NCI-H2171 treated with DMSO at 0.1 percent for 48 hours (cell line): ENCODE data around the gene ANTXRL.
"Not testable (repeated sequence)": the region's sequence is repeated elsewhere in the genome, so short reads cannot be mapped to it uniquely, and the experiment has no call there.

Source experiments
- DNase-seq: peaks from one replicate; lab custom pipeline; 2025; lab: John Stamatoyannopoulos, UW

The ANTXRL gene

DNA sequence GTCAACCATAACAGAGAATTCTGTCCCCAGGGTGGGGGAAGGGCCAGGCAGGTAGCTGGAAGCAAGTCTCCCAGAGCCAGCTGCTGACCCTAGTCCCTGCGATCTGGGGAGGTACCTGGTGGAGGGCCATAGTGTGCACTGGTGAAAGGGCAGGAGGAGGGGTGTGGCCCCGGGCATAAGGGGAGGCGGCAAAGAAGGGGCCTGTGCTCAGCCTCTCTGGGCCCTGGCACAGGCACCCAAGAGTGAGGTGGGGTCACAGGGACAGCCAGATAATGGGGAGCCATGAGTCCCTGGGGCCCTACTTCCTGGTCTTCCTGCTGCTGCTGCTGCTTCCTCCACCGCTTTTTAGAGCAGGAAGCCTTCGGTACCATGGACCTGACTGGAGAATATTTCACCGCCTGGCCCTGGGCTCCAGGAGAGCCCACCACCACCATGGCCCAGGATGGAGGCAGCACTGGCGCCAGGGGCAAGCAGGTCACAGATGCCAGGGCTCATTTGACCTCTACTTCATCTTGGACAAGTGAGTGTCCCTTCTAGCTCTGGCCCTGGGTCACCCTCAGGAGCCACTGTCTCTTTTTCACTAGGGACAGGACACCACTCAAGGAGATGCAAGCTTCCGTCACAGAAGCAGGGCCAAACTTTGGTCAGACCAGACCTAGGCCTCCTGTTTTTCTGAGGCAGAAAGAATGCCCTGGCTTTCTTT lies at the start of gene ANTXRL:
Gene ANTXRL, plus strand, starts transcription at position 7 of the 703 bp plus-strand sequence. Its CDS starts 266 bp downstream, at position 273.
- DNase-seq = no peak

DNA sequence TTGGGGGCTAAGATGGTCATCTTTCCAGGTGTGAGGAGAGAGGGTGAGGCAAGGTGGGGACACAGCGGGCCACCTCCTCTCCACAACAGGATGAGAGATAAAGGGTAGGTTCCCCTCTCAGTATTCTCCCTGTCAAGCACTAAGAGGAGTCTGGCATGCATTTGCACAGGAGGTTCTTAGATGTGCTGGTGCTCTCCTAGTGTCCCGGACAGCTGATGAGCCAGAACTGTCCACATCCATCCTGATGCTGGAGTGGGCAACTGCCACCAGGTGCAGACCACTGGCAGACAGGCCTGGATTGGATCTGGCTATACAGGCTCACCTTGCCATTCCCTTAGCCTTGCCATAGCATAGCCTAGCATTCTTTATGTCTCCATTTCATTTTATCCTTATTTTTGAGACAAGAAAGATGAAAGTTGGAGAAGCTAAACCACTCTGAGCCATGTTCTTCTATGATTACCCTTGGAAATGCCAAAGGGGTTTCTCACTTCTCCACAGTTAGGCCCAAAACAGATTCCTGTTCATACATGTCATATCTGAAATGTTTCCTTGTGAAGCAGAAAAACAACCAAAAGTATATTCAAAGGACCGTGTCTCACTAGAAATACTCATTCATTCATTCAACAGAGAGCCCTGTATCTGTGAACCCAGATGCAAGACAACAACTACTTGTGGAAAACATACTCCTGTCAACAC lies 48.8 kb upstream of the ANTXRL start:
- no peak for DNase-seq

GRCh38 chr10:46239247-46239646 lies 47.5 kb upstream of the ANTXRL start:
- no peak for DNase-seq

GRCh38 chr10:46239993-46240683 lies 46.7 kb upstream of the ANTXRL start:
- DNase-seq = no peak

DNA sequence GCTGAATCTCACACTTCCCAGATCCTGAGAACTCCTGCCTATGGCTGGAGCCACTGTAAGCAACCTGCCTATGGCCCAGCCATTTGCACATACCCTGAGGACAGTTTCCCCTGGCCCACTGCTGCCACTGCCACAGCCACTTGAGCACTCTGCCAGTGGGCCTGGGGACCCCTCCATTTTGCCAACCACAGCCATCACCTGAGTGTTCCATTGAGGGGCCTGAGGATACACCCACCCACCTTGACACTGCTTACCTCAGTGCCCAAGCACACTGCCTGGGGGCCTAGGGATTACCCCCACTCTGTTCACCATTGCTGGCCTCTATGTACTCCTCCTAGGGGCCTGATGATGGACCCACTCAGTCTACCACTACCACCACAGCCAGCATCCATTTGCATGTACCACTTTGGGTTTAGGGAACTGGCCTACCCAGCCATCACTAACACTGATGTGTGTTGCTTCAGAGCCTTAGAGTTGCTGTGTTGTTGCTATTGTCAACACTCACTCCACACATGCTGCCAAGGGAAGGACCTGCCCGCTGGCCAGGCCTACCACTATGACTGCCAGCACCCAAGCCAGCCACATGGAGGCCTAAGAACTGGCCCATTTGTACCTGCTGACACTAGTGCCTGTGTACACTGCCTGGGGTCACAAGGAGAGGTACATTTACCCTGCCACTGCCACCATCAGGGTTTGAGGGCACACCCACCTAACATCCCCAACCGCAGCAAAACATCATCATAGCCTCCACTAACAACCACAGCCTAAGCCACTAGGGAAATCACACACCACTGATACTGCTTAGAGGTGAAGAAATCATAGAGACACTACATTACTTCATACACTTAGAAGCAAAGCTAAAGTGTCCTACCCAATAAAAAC lies 45.9 kb upstream of the ANTXRL start:
- DNase-seq = no peak

GRCh38 chr10:46245381-46245900 lies 41.4 kb upstream of the ANTXRL start:
- no peak for DNase-seq

- not testable (repeated sequence) for DNase-seq
These were observed 40.2 kb upstream of the ANTXRL start for GRCh38 chr10:46246400-46247180.

- no peak for DNase-seq
These were observed 39.7 kb upstream of the ANTXRL start for GRCh38 chr10:46247181-46247475.

- peak; percentile 36 for DNase-seq
These were observed 38.8 kb upstream of the ANTXRL start for GRCh38 chr10:46247808-46248569.

DNA sequence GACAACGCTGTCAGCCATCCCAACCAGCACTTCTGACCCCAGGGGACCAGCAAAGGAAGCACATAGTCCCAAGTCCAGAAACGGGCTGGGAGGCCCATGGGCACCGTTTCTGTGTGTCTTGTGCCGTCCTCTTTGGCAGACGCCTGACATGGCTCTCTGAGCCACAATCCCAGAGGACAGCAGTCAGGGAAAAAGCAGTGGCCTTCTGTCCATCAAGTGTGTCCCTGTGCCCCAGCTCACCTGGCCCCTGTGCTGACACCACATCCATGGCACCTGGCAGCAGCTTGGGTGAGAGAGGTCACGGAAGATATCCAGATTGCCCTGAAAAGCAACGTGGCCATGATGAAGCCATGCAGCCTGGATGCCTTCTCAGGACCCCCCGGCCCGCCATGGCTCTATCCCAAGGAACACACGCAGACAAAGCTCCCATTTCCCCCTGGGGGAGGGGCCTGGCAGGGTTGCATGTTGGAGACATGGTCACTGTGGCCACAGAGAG lies 38.1 kb upstream of the ANTXRL start:
- no peak for DNase-seq

DNA sequence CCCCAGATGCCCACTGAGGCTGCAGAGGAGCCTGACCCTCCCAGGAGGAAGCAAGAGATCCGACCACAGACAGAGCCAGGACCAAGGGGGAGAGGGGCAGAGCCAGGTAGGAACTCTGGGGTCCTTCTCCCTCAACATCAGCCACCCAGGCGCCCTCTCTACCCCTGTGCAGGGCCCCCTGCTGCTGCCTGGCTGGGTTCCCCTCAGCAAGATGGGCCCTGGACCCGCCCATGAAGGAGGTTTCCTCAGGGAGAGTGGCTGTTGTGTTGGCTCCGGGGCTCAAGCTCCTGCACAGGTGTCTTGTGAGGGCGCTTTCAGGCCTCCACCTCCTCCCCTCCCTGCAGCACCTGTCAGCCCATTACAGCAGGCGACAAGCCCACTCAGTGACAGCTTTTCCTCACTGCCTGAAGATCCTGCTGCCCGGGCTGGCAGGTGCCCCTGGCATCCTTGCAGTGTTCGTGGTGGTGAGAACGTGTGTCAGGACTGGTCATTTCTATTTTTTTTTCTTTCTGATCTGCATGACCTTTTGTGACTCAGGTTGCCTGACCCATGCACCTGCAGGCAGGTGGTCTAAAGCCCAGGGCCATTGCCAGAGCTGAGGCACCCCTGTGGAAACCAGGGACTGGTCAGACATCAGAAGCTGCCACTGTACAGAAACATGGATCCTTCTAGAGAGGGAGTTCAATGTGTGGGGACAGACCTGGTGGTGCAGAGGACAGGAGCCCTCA lies 37.0 kb upstream of the ANTXRL start:
- peak; percentile 25 for DNase-seq

DNA sequence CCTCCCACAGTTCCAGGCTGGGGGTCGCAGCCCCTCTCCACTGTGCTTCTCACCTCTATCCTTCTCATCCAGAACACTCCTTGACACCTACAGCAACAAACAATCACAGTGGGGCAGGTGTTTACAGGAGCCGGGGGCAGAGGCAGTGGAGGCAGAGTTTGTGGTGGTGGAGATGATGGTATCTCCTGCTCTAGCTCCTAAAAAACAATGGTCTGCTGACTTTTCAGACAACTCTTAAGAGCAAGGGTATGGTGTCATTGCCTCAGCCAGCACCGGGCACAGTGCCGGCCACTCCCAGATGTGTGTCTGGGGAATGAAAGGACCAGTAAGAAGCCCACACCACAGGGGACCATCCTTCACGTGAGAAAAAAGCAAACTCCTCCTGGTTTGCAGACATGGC lies 36.3 kb upstream of the ANTXRL start:
- DNase-seq = no peak

DNA sequence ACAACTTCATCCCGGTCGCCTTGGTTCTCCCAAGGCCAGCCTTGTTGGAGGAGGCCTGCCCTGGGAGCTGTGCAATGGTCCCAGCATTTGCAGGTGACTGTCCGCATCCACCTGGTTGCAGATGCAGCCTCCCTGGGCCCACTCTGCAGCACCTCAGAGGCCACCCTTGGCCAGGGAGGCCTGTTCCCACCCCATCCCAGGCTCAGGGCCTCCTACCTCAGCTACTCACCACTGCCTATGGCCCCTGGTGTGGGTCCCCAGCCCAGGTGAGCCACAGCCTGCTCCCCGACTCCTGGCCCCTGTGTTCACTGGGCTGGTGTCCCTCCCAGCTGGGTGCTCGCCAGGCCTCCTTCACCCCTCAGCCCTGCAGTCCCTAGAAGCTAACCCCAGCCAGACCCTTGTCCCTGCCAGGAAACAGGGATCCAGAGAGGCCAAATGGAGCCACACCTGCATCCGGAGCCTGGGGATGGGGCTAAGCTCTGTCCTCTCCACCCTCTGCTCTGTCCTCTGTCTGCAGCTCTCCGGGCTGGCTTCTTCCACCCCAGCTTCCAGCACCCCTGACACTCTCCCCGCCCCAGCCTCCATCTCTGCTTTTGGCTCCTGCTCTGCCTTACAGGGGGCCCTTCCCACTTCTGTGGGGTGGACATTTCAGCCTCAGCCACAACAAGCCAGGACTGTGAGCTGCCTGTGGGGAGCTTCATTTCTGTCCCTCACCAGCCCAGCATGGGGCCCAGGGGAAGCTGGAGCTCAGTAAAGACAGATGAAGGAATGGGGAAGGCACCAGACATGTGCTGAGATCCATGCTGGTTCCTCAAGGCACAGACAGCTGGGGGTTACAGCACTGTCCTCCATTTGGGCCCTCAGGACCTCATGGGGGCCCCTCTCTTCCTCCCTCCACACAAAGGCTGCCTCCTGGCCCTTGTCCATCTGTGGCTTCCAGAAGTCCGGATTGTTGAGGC lies 35.6 kb upstream of the ANTXRL start:
- DNase-seq = no peak

DNA sequence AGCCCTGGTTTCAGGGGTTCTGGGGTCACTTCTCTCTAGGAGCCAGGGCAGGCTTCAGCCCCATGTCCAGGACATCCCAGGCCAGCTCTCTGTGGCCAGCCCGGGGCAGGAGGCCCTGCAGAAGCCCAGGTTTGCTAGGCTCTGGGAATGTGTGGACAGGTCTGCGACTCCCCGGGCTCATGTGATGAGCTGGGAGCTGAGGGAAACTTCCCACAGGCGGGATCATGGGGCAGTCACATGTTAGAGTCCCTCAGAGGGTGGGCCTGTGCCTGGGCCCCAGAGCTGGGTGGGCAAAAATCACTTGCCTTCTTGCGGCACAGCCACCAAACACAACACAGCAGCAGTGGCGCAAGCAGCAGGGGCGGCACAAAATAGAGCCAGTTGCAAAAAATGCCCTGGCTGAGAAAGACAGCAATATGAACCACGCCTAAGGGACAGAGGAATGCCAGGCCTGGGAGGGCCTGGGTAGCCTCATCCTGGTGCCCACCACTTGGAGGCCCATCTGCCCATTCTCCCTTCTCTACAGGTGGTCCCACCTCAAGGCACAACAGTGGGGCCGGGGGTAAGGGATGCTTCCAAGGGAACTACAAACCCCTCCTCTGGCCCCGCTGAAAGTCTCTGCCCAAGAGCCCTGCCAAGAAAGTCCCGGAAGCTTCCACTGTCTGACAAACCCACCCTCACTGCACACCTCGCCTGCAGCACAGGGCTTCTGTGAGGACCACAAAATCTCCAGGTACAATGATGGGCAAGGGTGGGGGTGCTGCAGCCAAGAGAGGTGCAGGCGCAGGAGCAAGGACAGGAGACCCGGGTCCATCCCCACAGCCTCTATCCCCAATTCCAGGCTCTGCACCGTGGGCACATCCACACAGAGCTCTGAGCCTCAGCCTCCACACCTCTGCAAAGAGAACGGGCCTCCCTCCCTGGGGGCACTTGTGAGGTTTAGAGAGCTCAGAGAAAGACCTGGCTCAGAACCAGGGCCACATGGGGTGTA lies 34.6 kb upstream of the ANTXRL start:
- no peak for DNase-seq

DNA sequence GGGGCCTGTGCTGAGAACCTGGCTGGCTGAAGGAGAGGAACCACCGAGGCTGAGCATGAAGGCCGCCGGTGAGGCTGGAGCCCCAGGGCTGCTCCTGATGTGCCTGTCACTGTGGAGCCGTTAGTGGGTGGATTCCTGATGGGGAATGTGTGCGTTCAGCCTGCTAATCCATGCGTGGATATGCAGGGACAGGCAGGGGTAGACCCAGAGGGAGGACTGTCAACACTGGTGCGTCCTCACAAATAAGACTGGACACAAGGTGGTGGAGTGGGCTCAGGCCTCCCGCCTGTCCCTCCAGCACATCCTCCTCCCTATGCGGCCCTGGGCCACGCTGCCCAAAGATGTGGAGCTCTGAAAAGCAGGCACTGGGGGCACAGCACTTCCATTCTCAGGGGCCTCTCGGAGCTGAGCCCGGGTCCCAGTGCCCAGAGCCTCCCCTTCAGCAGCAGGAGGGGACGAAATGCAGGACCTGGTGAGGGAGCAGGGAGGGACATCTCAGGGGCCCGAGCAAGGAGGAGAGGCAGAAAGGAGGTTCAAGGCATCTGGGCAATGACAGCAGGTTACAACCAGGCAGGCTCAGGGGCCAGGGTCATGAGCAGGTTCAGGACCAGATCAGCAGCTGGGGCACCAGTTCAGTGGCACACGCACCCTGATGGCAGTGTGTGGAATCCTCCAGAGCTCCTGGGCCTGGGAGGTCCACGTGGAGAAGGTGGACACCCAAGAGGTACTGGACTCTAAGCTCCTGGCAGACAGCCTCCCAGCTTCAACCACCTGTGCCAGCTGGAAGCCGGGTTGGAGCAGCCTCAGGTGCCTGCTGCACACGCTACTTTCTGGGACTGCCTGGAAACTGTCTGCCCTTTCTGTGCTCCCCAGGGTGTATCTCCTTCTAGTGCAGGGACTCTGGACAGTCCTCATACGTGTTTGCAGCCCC lies 33.5 kb upstream of the ANTXRL start:
- no peak for DNase-seq

DNA sequence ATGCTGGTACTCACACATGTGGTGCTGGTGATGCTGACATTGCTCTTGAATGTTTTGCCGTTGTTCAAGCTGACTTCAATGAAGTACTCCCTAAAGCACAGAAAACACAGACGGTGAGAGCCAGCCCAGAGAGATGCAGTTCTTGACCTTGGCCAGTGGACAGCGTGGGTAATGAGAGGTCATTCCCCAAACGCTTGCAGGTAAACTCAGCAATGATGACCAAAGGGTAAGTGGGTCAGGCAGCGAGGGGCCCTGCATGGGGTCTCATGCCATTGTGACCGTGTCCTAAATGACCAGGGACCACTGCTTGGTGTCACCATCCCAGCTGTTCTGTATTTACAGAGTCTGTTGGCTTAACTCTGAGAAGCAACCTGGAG lies 32.8 kb upstream of the ANTXRL start:
- no peak for DNase-seq
